ENCODE results near the gene CLEC10A. TPM values are rescaled to one million over a fixed set of nuclear protein-coding genes. Genes with fewer than 3 reads are reported as not detected.

CLEC10A gene
- total RNA-seq, 2 experiments from 2014 or later = 0.45 to 0.64 TPM

DNA sequence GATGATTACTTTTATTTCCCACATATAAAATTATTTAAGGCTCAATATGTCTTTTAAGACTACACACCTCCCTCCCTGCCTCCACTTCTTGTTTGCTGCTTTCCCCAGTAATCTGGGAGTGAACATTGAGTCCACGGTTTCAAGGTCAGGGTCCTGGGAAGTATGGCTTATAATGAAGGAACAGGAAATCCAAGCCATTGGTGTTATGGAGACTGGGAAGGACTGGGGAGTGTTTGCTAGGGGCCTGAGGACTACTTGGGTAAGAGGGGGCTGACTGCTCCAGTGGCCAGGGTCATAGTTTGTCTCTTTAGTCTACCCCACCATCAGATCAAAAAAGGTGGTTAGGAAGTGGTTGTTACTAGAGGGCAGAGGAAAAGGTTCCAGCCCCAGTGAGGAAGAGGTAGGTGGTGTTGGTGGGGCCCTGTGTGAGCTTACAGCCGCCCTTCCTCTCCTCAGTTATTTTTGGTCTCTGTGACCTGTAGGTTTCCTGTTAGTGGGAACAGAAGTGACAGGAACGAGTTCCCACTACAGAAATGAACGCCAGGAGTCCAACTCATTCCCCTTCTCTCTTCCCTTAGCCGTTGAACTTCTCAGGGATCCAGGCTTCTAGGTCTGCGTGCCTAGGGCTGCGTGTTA is 45.0 kb downstream of the CLEC10A start:
- Mint-ChIP-seq H3K9me3 (no peaks in the 10 kb centered on the region), H3K36me3 (peaks cover 6% of the 10 kb centered on the region), H3K4me3 (peak overlapping the region; percentile 95), H3K27ac (peak overlapping the region; percentile 89), H3K4me1 (peaks cover 46% of the 10 kb centered on the region), H3K27me3 (no peaks in the 10 kb centered on the region)
- DNase-seq (peak; percentile 50), ATAC-seq (ENCODE audit: low read depth) (peak; percentile 53)
- POLR2A ChIA-PET = interaction anchor here (0.6 to 2.8 kb wide), 22 partner anchors 8 to 839 kb away, joined by 3 to 57 read pairs (median 4); partner anchors contain the start of genes ACADVL, ACAP1, BCL6B and DLG4

DNA sequence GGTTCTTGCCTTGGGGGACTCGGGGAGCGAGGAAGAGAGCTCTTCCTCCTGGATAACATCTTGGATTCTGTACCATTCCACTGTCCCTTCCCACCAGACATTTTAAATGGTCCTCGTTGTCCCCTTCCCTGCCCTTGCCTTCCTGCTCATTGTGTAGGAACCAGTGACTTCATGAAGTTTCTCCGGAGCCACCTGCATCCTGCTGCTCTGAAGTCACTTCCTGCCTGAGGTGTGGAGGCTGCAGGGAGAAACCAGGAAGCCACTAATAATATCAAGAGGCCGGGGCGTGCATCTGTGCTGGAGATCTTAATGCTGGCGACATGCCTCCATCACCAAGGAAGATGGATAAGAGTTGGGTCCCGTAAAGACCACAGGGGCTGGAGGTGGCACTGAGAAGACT is 50.4 kb downstream of the CLEC10A start:
- ATAC-seq (ENCODE audit: low read depth) (peak; percentile 72), DNase-seq (no peak)
- peak overlapping the region; percentile 87 for H3K27ac Mint-ChIP-seq
- H3K4me1 Mint-ChIP-seq = peaks cover 37% of the 10 kb centered on the region
- H3K36me3 Mint-ChIP-seq = peaks cover 7% of the 10 kb centered on the region
- H3K27me3 Mint-ChIP-seq = no peaks in the 10 kb centered on the region
- H3K9me3 Mint-ChIP-seq = no peaks in the 10 kb centered on the region
- POLR2A ChIA-PET = interaction anchor here (1.0 to 1.4 kb wide), 2 partner anchors 15 to 16 kb away, joined by 3 read pairs; a partner anchor contains a TSS
- peak overlapping the region; percentile 68 for H3K4me3 Mint-ChIP-seq

DNA sequence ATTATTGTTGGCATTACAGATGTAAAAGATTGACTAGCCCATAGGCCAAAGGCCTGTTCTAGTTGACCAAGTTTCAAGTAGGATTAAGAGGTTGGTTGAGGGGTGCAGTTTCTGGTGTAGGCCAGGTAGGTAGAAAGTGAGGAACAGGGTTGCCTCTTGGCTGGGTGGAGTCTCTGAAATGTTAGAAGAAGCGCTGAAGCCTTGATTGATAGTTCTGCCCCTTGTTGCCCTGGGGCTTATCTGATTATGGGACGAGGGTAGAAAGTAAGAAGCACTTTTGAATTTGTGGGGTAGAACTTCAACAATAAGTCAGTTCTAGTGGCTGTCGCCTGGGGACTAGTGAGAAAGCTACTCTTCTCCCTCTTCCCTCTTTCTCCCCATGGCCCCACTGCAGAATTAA is 51.0 kb downstream of the CLEC10A start:
- POLR2A ChIA-PET = interaction anchor here (1.4 kb wide), 1 partner anchor 16 kb away, joined by 3 read pairs; no protein-coding TSS in a partner anchor
- Mint-ChIP-seq H3K4me1 (peaks cover 35% of the 10 kb centered on the region), H3K4me3 (peak overlapping the region; percentile 0), H3K9me3 (no peaks in the 10 kb centered on the region), H3K36me3 (peaks cover 7% of the 10 kb centered on the region), H3K27me3 (no peaks in the 10 kb centered on the region), H3K27ac (peak overlapping the region; percentile 87)
- DNase-seq (no peak), ATAC-seq (ENCODE audit: low read depth) (no peak)

DNA sequence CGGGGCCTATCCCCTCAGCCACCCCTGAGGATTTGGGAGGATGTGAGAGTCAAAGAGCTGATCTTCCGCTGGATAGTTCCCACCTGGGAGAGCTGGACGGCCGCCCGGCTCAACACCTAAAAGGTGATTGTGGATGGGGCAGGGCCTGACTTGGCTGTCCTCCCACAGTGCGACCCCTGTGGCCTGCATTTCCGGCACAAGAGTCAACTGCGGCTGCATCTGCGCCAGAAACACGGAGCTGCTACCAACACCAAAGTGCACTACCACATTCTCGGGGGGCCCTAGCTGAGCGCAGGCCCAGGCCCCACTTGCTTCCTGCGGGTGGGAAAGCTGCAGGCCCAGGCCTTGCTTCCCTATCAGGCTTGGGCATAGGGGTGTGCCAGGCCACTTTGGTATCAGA is 52.7 kb downstream of the CLEC10A start:
- no peaks in the 10 kb centered on the region for H3K27me3 Mint-ChIP-seq
- peaks cover 4% of the 10 kb centered on the region for H3K36me3 Mint-ChIP-seq
- ATAC-seq (ENCODE audit: low read depth) = no peak
- H3K4me3 Mint-ChIP-seq = no peak overlapping the region
- H3K27ac Mint-ChIP-seq = no peak overlapping the region
- POLR2A ChIA-PET = interaction anchor here (1.0 to 1.5 kb wide), 2 partner anchors 8 to 11 kb away, joined by 4 to 8 read pairs; partner anchors contain the start of gene SLC16A13
- no peaks in the 10 kb centered on the region for H3K9me3 Mint-ChIP-seq
- no peak for DNase-seq
- H3K4me1 Mint-ChIP-seq = peaks cover 39% of the 10 kb centered on the region

DNA sequence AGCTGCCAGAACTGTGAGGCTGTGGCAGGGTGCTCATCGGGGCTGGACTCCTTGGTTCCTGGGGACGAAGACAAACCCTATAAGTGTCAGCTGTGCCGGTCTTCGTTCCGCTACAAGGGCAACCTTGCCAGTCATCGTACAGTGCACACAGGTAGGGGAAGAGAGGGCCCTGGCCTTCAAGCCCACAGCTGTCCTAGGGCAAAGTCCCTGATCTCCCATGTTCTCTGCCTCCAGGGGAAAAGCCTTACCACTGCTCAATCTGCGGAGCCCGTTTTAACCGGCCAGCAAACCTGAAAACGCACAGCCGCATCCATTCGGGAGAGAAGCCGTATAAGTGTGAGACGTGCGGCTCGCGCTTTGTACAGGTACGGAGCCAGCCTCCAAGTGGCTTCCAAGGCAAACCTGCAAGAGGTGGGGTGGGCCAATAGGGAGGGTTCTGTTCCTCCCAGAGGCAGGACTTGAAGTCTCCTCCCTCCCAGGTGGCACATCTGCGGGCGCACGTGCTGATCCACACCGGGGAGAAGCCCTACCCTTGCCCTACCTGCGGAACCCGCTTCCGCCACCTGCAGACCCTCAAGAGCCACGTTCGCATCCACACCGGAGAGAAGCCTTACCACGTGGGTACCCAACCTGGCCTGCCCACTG is 53.5 kb downstream of the CLEC10A start:
- Mint-ChIP-seq H3K9me3 (no peaks in the 10 kb centered on the region), H3K4me3 (no peak overlapping the region), H3K36me3 (peaks cover 3% of the 10 kb centered on the region), H3K27me3 (no peaks in the 10 kb centered on the region), H3K27ac (no peak overlapping the region), H3K4me1 (peaks cover 36% of the 10 kb centered on the region)
- DNase-seq (no peak), ATAC-seq (ENCODE audit: low read depth) (no peak)
- POLR2A ChIA-PET = interaction anchor here (1.0 to 1.5 kb wide), 3 partner anchors 9 to 12 kb away, joined by 3 to 8 read pairs (median 4); partner anchors contain the start of gene SLC16A13

DNA sequence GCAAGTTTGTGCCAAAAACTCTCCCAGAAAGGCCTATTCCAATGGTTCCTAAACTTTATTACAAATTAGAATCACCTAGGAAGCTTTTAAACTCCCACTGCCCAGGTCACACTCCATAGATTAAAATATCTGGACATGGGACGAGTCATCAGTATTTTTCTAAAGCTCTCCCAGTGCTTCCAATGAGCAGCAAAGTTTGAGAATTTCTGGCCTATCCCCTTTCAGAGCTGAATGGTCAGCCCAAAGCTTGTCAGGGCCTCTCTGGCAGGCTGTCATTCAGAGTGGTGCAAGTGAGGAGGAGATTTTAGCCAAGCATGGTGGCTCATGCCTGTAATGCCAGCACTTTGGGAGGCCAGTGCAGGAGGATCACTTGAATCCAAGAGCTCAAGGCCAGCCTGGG is 54.8 kb downstream of the CLEC10A start:
- POLR2A ChIA-PET = interaction anchor here (0.7 to 5.3 kb wide), 2 partner anchors 10 to 20 kb away, joined by 11 to 57 read pairs; partner anchors contain the start of gene SLC16A13
- Mint-ChIP-seq H3K4me3 (no peak overlapping the region), H3K27me3 (no peaks in the 10 kb centered on the region), H3K36me3 (peaks cover 3% of the 10 kb centered on the region), H3K4me1 (peaks cover 37% of the 10 kb centered on the region), H3K27ac (no peak overlapping the region), H3K9me3 (no peaks in the 10 kb centered on the region)
- DNase-seq (no peak), ATAC-seq (ENCODE audit: low read depth) (no peak)

Other genes starting within 250 kb of the CLEC10A start
- gene TEKT1, start 248.5 kb downstream of the CLEC10A start, total RNA-seq = not detected
- gene ALOX12, start 84.2 kb downstream of the CLEC10A start, total RNA-seq = not detected
- gene RNASEK, start 67.6 kb downstream of the CLEC10A start, total RNA-seq = 100 to 1,000 TPM; 114 to 128 TPM
- under 1 TPM; 0.36 to 0.54 TPM for gene BCL6B, start 57.2 kb downstream of the CLEC10A start, total RNA-seq
- 10 to 100 TPM; 15.8 to 16.0 TPM for gene SLC16A13, start 44.2 kb downstream of the CLEC10A start, total RNA-seq
- gene SLC16A11, start 36.2 kb downstream of the CLEC10A start, total RNA-seq = 1 to 10 TPM; 1.2 to 1.7 TPM
- not detected for gene ASGR2, start 34.6 kb upstream of the CLEC10A start, total RNA-seq
- gene ASGR1, start 99.1 kb upstream of the CLEC10A start, total RNA-seq = 1 to 10 TPM; 1.1 to 1.5 TPM
- 10 to 100 TPM; 21.2 to 22.4 TPM for gene DLG4, start 139.6 kb upstream of the CLEC10A start, total RNA-seq
- gene ACADVL, start 139.7 kb upstream of the CLEC10A start, total RNA-seq = 100 to 1,000 TPM; 417 to 434 TPM
- 10 to 100 TPM; 62.1 to 67.3 TPM for gene DVL2, start 154.3 kb upstream of the CLEC10A start, total RNA-seq
- 10 to 100 TPM; 49.9 to 50.4 TPM for gene PHF23, start 159.2 kb upstream of the CLEC10A start, total RNA-seq
- gene GABARAP, start 162.2 kb upstream of the CLEC10A start, total RNA-seq = 100 to 1,000 TPM; 244 to 251 TPM
- gene CTDNEP1, start 171.5 kb upstream of the CLEC10A start, total RNA-seq = 100 to 1,000 TPM; 157 to 160 TPM
- gene ELP5, start 172.0 kb upstream of the CLEC10A start, total RNA-seq = 10 to 100 TPM; 49.5 to 52.0 TPM
- gene CLDN7, start 182.2 kb upstream of the CLEC10A start, total RNA-seq = 1 to 10 TPM; 1.7 to 2.6 TPM
- gene SLC2A4, start 201.5 kb upstream of the CLEC10A start, total RNA-seq = not detected
- 1 to 10 TPM in 1 of 2 experiments, under 1 TPM in 1; 0.37 to 1.2 TPM for gene YBX2, start 214.4 kb upstream of the CLEC10A start, total RNA-seq
- 100 to 1,000 TPM; 420 to 451 TPM for gene EIF5A, start 227.4 kb upstream of the CLEC10A start, total RNA-seq
- 10 to 100 TPM; 97.1 to 98.5 TPM for gene GPS2, start 235.1 kb upstream of the CLEC10A start, total RNA-seq
- 10 to 100 TPM; 53.4 to 58.6 TPM for gene NEURL4, start 249.1 kb upstream of the CLEC10A start, total RNA-seq